GM12801 (cell line): ENCODE results near the gene TMEM232.

Source experiments
- CTCF ChIP-seq: IDR thresholded peaks from one replicate; pipeline ENCODE4 v1.5.1; 2011; ENCODE audit warnings: control low read depth; ENCODE audit not compliant: insufficient read length; ENCODE audit errors: extremely low read depth

The TMEM232 gene

GRCh38 chr5:110702704-110703103 lies 23.8 kb downstream of the TMEM232 start:
- TF ChIP-seq CTCF, result no peak

GRCh38 chr5:110702300-110702699 lies 24.2 kb downstream of the TMEM232 start:
- TF ChIP-seq CTCF, result no peak

- no peak for TF ChIP-seq CTCF
Measured at GRCh38 chr5:110687485-110687884, 39.0 kb downstream of the TMEM232 start.

- TF ChIP-seq CTCF, result no peak
Measured at GRCh38 chr5:110686270-110686669, 40.2 kb downstream of the TMEM232 start.

- no peak for TF ChIP-seq CTCF
Measured at GRCh38 chr5:110681953-110682352, 44.5 kb downstream of the TMEM232 start.

GRCh38 chr5:110681109-110681508 lies 45.4 kb downstream of the TMEM232 start:
- TF ChIP-seq CTCF, result no peak

- TF ChIP-seq CTCF, result no peak
Measured at GRCh38 chr5:110665184-110665726, 61.2 kb downstream of the TMEM232 start.
